Esophagus muscularis mucosa (tissue), 4 donors: Measurements from ENCODE around the gene DNAJC11. TPM values are rescaled to one million over a fixed set of nuclear protein-coding genes. Genes with fewer than 3 reads are reported as not detected.

Experiments
- DNase-seq: peaks from one replicate; pipeline ENCODE4 v3.0.0-alpha.2; 2017; ENCODE audit errors: extremely low spot score
- H3K27ac ChIP-seq, 4 donors: fragments of 200-600 bp; sonication (generic); replicated peaks in 1 of 4; 1 replicate in 3 of 4; 2 replicates in 1 of 4; pipeline ENCODE4 v1.5.1; 2016 to 2019; ENCODE audit warnings: mild to moderate bottlenecking in 1 of 4
- H3K27me3 ChIP-seq, 4 donors: fragments of 200-600 bp; sonication (generic); one replicate each; pipeline versions ENCODE4 v1.5.1 to v1.6.0; 2016 to 2019
- H3K36me3 ChIP-seq, 4 donors: fragments of 200-600 bp; sonication (generic); one replicate each; pipeline ENCODE4 v1.5.1; 2016 to 2019
- H3K4me1 ChIP-seq, 4 donors: fragments of 200-600 bp; sonication (generic); one replicate each; pipeline ENCODE4 v1.5.1; 2016 to 2019
- H3K4me3 ChIP-seq, 4 donors: fragments of 200-600 bp; sonication (generic); 1 replicate in 2 of 4; 2 replicates in 2 of 4; pipeline ENCODE4 v1.5.1; 2016 to 2019; ENCODE audit warnings: mild to moderate bottlenecking in 4 of 4, moderate library complexity in 1 of 4
- H3K9me3 ChIP-seq, 4 donors: fragments of 200-600 bp; sonication (generic); 1 replicate in 3 of 4; 2 replicates in 1 of 4; pipeline ENCODE4 v1.5.1; 2016 to 2019
- EP300 ChIP-seq: sonication (generic); formaldehyde crosslinking; IDR thresholded peaks from one replicate; pipeline ENCODE4 v1.6.1; 2017; ENCODE audit warnings: antibody characterized with exemption
- POLR2A ChIP-seq: fragments of 450-650 bp; IDR thresholded peaks from one replicate; pipeline ENCODE4 v1.6.1; 2017; ENCODE audit warnings: antibody characterized with exemption, moderate library complexity, mild to moderate bottlenecking, low read depth
- POLR2AphosphoS5 ChIP-seq, 2 donors: sonication (generic); formaldehyde crosslinking; IDR thresholded peaks; one replicate each; pipeline ENCODE4 v1.6.1; 2017; ENCODE audit warnings: antibody characterized with exemption in 2 of 2
- WGBS: methylation state at CpG from one replicate; pipeline ENCODE4 v1.1.5; 2018; 5-methylcytosine and 5-hydroxymethylcytosine counted together
- intact Hi-C: fragments of 100-400 bp; cut with DNase I; formaldehyde crosslinking; loops from one replicate; pipeline ENCODE4 v1.15.1; 2023
- total RNA-seq, 4 donors: library from RNA; depleted of rRNA; stranded (reverse); fragments of >200 nt; gene quantifications; one replicate each; pipeline versions ENCODE4 v1.1.0 to v1.2.1, GENCODE V29; 2016
- TF ChIP-seq, protein P1 (sequence below), 3 experiments: fragments of 200-600 bp in 2 of 3; fragments of 450-650 bp in 1 of 3; sonication (generic) in 2 of 3; IDR thresholded peaks; one replicate each; pipeline ENCODE4 v1.5.1; 2017 to 2019; ENCODE audit warnings: antibody characterized with exemption in 3 of 3, mild to moderate bottlenecking in 2 of 3, moderate library complexity in 1 of 3

Gene DNAJC11
- total RNA-seq, 4 donors from 2014 or later = 19.4 to 37.8 (median 29.0) TPM

DNA sequence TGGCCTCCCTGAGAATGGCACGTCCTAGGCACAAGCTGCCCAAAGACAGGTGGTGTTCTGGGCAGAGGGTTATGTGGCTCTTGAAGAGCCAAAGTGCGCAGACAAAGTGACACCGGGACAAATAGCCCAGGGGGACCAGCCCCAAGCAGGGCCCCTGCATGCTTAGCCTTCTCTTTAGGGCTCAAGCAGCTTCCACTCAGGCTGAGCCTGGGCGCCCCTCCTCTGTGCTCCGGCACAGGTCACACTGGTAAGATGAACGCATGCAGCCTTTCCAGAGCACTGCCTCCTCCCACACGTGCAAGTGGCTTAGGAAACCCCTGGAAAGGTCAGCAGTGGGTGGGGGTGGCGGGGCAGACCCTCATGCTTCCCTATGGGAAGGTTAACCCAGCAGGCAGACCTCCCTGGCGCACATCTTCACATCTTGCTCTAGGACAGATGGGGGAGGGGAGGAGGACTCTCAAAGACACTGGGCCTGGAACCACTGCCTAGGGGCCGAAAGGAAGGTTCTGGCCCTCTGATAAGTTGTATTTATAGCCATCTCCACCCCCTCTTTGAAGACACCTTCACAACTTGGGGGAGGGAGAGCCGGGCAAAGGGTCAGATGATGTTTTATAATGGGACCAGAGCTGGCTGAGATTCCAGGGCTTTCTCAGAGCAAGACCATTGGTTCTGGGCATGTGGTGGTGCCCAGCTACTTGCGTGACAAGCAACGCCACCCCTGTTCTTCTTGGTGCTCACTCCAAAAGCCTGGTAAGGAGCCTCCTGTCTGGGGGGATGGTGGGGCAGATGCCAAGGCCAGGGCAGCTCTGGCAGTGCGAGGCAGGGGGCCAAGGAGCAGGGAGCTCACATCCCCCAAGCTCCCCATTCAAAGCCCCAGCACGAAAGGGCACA lies 104.5 kb downstream of the DNAJC11 start:
- peak overlapping the region; percentile 20 to 41 (median 28) for H3K4me3 ChIP-seq
- WGBS = 69% methylated on average over 13 of the region's 15 CpGs
- intact Hi-C loops = no loop called here

DNA sequence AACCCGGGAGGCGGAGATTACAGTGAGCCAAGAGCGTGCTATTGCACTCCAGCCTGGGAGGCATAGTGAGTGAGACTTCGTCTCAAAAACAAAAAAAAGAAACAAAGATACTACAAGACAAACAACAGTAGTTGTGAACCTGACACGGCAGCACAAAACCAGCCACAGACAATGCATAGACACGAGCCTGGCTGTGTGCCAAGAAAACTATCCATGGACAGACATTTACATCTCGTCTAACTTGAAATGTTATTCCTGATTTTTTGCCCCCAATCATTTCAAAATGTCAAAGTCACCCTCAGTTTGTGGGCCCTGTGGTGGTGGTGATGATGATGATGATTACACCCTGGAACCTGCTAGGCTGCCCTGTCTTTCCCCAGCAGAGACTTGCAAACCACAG lies 105.3 kb downstream of the DNAJC11 start:
- WGBS = 52% methylated on average over 7 of the region's 7 CpGs
- Histone ChIP-seq H3K36me3 (peaks cover 69 to 83% (median 81%) of the 10 kb centered on the region in 4 donors), H3K4me3 (peak overlapping the region; percentile 20 to 41 (median 28)), H3K27me3 (no peaks in the 10 kb centered on the region), H3K4me1 (peaks cover 71 to 88% (median 78%) of the 10 kb centered on the region in 4 donors), H3K9me3 (no peaks in the 10 kb centered on the region), H3K27ac (peak overlapping the region in 3 of 4 donors; percentile 34 to 99 (median 98))
- no peak for DNase-seq
- TF ChIP-seq POLR2AphosphoS5 (IDR thresholded peaks at IDR 0.05) = no peak
- TF ChIP-seq, protein P1, sequence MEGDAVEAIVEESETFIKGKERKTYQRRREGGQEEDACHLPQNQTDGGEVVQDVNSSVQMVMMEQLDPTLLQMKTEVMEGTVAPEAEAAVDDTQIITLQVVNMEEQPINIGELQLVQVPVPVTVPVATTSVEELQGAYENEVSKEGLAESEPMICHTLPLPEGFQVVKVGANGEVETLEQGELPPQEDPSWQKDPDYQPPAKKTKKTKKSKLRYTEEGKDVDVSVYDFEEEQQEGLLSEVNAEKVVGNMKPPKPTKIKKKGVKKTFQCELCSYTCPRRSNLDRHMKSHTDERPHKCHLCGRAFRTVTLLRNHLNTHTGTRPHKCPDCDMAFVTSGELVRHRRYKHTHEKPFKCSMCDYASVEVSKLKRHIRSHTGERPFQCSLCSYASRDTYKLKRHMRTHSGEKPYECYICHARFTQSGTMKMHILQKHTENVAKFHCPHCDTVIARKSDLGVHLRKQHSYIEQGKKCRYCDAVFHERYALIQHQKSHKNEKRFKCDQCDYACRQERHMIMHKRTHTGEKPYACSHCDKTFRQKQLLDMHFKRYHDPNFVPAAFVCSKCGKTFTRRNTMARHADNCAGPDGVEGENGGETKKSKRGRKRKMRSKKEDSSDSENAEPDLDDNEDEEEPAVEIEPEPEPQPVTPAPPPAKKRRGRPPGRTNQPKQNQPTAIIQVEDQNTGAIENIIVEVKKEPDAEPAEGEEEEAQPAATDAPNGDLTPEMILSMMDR (IDR thresholded peaks at IDR 0.05) = no peak
- TF ChIP-seq EP300 = no peak
- TF ChIP-seq POLR2A = no peak
- intact Hi-C loops = no loop called here

More for the DNA sequence above, 104.5 kb downstream of the DNAJC11 start:
- TF ChIP-seq POLR2A (no peak), POLR2AphosphoS5 (IDR thresholded peaks at IDR 0.05) (no peak), EP300 (no peak)
- TF ChIP-seq, protein P1 (IDR thresholded peaks at IDR 0.05) = no peak
- Histone ChIP-seq H3K27ac (peak overlapping the region; percentile 18 to 99 (median 66)), H3K4me1 (peaks cover 63 to 80% (median 70%) of the 10 kb centered on the region in 4 donors), H3K36me3 (peaks cover 65 to 75% (median 73%) of the 10 kb centered on the region in 4 donors), H3K27me3 (no peaks in the 10 kb centered on the region), H3K9me3 (no peaks in the 10 kb centered on the region)
- DNase-seq = no peak

DNA sequence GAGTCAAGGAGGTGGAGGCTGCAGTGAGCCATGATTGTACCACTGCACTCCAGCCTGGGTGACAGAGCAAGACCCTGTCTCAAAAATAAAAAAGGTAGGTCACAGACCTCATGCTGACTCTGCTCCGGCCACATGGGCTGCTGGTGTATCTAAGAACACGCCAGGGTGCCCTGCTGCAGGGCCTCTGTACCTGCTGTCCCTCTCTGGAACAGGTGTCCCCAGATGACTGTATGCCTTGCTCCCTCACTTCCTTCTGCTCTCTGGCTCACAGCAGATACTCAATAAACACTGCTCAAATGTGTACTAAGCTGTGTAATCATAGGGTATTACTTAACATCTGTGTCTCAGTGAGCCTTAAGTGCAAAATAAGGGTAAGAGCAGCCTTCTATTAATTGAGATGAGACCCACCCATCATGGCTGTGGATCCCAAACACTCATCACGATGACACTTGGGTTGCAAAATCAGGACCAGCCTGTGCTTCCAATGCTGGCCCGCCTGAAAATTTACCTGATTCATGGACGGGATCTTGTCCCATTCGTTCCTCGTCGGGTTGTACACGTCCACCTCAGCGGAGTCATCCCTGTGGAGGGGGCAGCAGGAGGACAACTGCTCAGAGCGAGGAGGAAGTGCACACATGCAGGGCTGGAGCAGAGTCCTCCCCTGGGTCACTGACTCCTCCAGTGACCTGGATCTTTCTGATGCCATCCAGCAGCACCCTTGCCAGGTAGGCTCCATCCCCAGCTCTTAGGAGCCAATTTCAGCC lies 106.5 kb downstream of the DNAJC11 start:
- WGBS = 82% methylated on average over 9 of the region's 11 CpGs
- peaks cover 74 to 95% (median 92%) of the 10 kb centered on the region in 4 donors for H3K36me3 ChIP-seq
- no peaks in the 10 kb centered on the region for H3K27me3 ChIP-seq
- peaks cover 74 to 88% (median 81%) of the 10 kb centered on the region in 4 donors for H3K4me1 ChIP-seq
- intact Hi-C loops = no loop called here
- DNase-seq = no peak
- TF ChIP-seq POLR2A = no peak
- TF ChIP-seq, protein P1 (IDR thresholded peaks at IDR 0.05) = no peak
- no peak for TF ChIP-seq EP300
- TF ChIP-seq POLR2AphosphoS5 (IDR thresholded peaks at IDR 0.05) = no peak
- H3K27ac ChIP-seq = peak overlapping the region in 2 of 4 donors; percentile 11 to 34
- no peak overlapping the region for H3K4me3 ChIP-seq
- H3K9me3 ChIP-seq = no peaks in the 10 kb centered on the region

DNA sequence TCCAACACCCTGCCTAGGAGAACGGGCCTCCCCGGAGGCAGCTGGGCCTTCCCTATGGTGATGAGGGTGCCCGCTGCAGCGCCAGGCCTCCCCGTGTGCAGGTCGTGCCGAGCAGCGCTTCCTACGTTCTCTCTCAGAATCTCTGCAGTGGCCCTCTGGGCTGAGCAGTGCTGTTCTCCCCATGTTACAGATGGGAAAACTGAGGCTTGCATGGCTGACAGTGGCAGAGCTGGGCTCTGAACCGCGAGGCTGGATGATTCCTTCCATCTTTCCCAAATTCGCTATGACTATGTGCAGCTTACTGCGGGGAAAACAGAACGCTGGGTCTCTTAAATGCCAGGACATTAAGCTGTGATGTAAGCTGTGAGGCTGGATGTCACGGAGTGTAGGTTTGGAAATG lies 107.8 kb downstream of the DNAJC11 start:
- Histone ChIP-seq H3K27ac (no peak overlapping the region), H3K36me3 (peaks cover 83 to 100% (median 99%) of the 10 kb centered on the region in 4 donors), H3K4me3 (no peak overlapping the region), H3K4me1 (peaks cover 71 to 84% (median 77%) of the 10 kb centered on the region in 4 donors), H3K9me3 (no peaks in the 10 kb centered on the region), H3K27me3 (no peaks in the 10 kb centered on the region)
- TF ChIP-seq, protein P1 (IDR thresholded peaks at IDR 0.05) = no peak
- TF ChIP-seq EP300 = no peak
- no peak for TF ChIP-seq POLR2A
- TF ChIP-seq POLR2AphosphoS5 (IDR thresholded peaks at IDR 0.05) = no peak
- WGBS = 91% methylated on average over 12 of the region's 15 CpGs
- DNase-seq = no peak
- intact Hi-C loops = no loop called here
